Hepatocyte (in vitro differentiated cells): Measurements from ENCODE around the gene NCKAP5L.

ENCODE experiments used
- EZH2phosphoT487 ChIP-seq: fragments of 200-600 bp; sonication (generic); IDR thresholded peaks from one replicate; pipeline ENCODE4 v1.6.1; 2018; ENCODE audit warnings: antibody characterized with exemption, mild to moderate bottlenecking, low read depth, moderate library complexity; ENCODE audit not compliant: unreplicated experiment, severe bottlenecking
- TF ChIP-seq, protein P1 (sequence below): fragments of 200-600 bp; sonication (generic); IDR thresholded peaks from 2 replicates; pipeline ENCODE4 v1.5.1; 2016; ENCODE audit warnings: antibody characterized with exemption, mild to moderate bottlenecking; ENCODE audit not compliant: poor library complexity

DNA sequence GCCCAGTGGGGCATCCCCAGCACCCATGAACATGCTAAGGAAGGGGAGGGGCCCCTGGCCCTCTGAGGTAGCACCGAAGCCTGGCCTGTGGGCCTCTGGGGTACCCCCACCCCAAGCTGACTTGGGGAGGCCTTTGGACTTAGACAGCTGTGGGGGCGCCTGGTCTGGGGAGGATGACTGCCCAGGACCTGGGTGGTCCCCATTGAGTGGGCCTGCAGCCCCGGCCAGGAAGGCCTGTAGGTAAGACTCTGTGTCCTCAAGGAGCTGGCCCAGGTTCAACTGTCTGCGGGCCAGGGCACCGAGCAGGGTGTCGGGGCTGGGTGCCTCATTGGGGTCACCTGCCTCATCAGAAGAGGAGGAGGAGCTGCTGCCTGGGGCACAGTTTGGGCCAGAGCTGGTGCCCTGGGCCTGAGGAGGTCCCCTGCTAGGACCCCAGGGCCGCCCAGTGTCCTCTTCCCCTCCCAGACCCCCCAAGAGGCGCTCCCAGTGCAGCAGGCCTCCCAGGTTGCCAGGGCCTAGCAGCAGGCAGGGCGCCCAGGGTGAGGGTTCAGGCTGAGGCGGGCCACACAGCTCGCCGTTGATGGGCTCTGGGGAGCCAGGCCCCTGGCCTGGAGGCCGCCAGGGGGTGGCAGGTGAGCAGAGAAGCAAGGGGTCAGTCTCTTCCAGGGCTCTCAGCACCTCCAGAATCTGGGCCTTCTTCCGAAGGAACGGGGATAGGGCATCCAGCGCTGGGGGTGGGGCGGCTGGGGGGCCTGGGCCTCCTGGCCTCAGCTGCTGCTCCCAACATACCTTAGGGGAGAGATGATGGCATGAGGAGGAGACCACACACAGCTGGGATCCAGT lies 31.4 kb downstream of the NCKAP5L start:
- TF ChIP-seq, protein P1, sequence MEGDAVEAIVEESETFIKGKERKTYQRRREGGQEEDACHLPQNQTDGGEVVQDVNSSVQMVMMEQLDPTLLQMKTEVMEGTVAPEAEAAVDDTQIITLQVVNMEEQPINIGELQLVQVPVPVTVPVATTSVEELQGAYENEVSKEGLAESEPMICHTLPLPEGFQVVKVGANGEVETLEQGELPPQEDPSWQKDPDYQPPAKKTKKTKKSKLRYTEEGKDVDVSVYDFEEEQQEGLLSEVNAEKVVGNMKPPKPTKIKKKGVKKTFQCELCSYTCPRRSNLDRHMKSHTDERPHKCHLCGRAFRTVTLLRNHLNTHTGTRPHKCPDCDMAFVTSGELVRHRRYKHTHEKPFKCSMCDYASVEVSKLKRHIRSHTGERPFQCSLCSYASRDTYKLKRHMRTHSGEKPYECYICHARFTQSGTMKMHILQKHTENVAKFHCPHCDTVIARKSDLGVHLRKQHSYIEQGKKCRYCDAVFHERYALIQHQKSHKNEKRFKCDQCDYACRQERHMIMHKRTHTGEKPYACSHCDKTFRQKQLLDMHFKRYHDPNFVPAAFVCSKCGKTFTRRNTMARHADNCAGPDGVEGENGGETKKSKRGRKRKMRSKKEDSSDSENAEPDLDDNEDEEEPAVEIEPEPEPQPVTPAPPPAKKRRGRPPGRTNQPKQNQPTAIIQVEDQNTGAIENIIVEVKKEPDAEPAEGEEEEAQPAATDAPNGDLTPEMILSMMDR, result no peak
- no peak for TF ChIP-seq EZH2phosphoT487
